Activated CD4-positive, alpha-beta T cell treated with anti-CD3 and anti-CD28 coated beads for 36 hours (primary cell): ENCODE measurements around the gene CLASRP. TPM values are rescaled to one million over a fixed set of nuclear protein-coding genes. Genes with fewer than 3 reads are reported as not detected.
"Not testable (repeated sequence)": the region's sequence is repeated elsewhere in the genome, so short reads cannot be mapped to it uniquely, and the experiment has no call there.

Experiments used
- ATAC-seq: fragments of 200-7000 bp; cut with Tn5 transposase; one replicate; pipeline ENCODE4 v1.10.0; 2021; ENCODE audit warnings: mild to moderate bottlenecking, moderate library complexity
- CTCF ChIA-PET: fragments of 350-600 bp; sonication (Branson Sonifier 250); formaldehyde crosslinking; loops from one replicate; lab custom pipeline; 2021; ENCODE audit warnings: antibody characterized with exemption; lab: Charles Lee
- POLR2A ChIA-PET: fragments of 350-600 bp; sonication (Branson Sonifier 250); formaldehyde crosslinking; loops from one replicate; lab custom pipeline; 2021; ENCODE audit warnings: antibody characterized with exemption, inconsistent platforms; lab: Charles Lee
- DNase-seq: peaks from one replicate; pipeline ENCODE4 v3.0.0-alpha.2; 2020
- H3K27ac Mint-ChIP-seq: one replicate; pipeline ENCODE4 v1.8.0; 2021; ENCODE audit warnings: mixed read lengths
- H3K27me3 Mint-ChIP-seq: one replicate; pipeline ENCODE4 v1.8.0; 2021; ENCODE audit warnings: mixed read lengths
- H3K36me3 Mint-ChIP-seq: one replicate; pipeline ENCODE4 v1.8.0; 2021; ENCODE audit warnings: low read depth, mixed read lengths
- H3K4me1 Mint-ChIP-seq: one replicate; pipeline ENCODE4 v1.8.0; 2021; ENCODE audit warnings: mixed read lengths
- H3K4me3 Mint-ChIP-seq: one replicate; pipeline ENCODE4 v1.8.0; 2021; ENCODE audit warnings: mild to moderate bottlenecking, moderate library complexity, mixed read lengths
- H3K9me3 Mint-ChIP-seq: one replicate; pipeline ENCODE4 v1.8.0; 2021; ENCODE audit warnings: low read depth, mixed read lengths
- intact Hi-C, 2 experiments: fragments of 100-400 bp; cut with DNase I in 1 of 2; cut with micrococcal nuclease in 1 of 2; formaldehyde crosslinking; loops; one replicate each; pipeline versions ENCODE4 v1.14.2 to v1.15.1; 2022 to 2024; cut with DNase I, micrococcal nuclease
- total RNA-seq, 2 experiments: library from RNA; stranded (reverse); gene quantifications; one replicate each; pipeline ENCODE4 v1.2.3, GENCODE V29; 2021

The CLASRP gene
- total RNA-seq, 2 experiments from 2014 or later: 101 to 103 TPM

GRCh38 chr19:45118106-45118505 is 79.3 kb downstream of the CLASRP start:
- Mint-ChIP-seq H3K4me3 (no peak overlapping the region), H3K36me3 (no peaks in the 10 kb centered on the region), H3K4me1 (peaks cover 69% of the 10 kb centered on the region), H3K27ac (no peak overlapping the region), H3K9me3 (no peaks in the 10 kb centered on the region), H3K27me3 (no peaks in the 10 kb centered on the region)
- ATAC-seq (no peak), DNase-seq (peak; percentile 23)
- POLR2A ChIA-PET: interaction anchor here (0.5 to 1.1 kb wide), 4 partner anchors 25 to 353 kb away, joined by 3 to 5 read pairs (median 3); partner anchors contain the start of gene PPP1R37
- CTCF ChIA-PET: interaction anchor here (0.7 to 1.9 kb wide), 4 partner anchors 15 to 64 kb away, joined by 3 to 5 read pairs (median 4); partner anchors contain the start of gene PPP1R37
- intact Hi-C loops: no loop called here

GRCh38 chr19:45118591-45119355 is 79.9 kb downstream of the CLASRP start:
- intact Hi-C loops, H3K27me3 Mint-ChIP-seq, H3K36me3 Mint-ChIP-seq, H3K9me3 Mint-ChIP-seq: not testable (repeated sequence)
- ChIA-PET CTCF (interaction anchor here (0.5 to 1.9 kb wide), 5 partner anchors 12 to 416 kb away, joined by 3 to 4 read pairs (median 3); partner anchors contain the start of gene PPP1R37), POLR2A (interaction anchor here (0.5 to 0.9 kb wide), 4 partner anchors 36 to 354 kb away, joined by 3 to 5 read pairs (median 4); no protein-coding TSS in a partner anchor)
- ATAC-seq: peak; percentile 17
- H3K4me3 Mint-ChIP-seq: peak overlapping the region; percentile 39
- H3K27ac Mint-ChIP-seq: peak overlapping the region; percentile 19
- peaks cover 69% of the 10 kb centered on the region for H3K4me1 Mint-ChIP-seq
- peak; percentile 46 for DNase-seq

GRCh38 chr19:45119582-45119981 is 80.7 kb downstream of the CLASRP start:
- no peak overlapping the region for H3K4me3 Mint-ChIP-seq
- ChIA-PET POLR2A (no interaction called here), CTCF (interaction anchor here (0.5 to 1.2 kb wide), 2 partner anchors 11 to 415 kb away, joined by 3 to 4 read pairs; no protein-coding TSS in a partner anchor)
- no peaks in the 10 kb centered on the region for H3K27me3 Mint-ChIP-seq
- no peaks in the 10 kb centered on the region for H3K36me3 Mint-ChIP-seq
- DNase-seq (no peak), ATAC-seq (no peak)
- intact Hi-C loops: no loop called here
- no peak overlapping the region for H3K27ac Mint-ChIP-seq
- H3K4me1 Mint-ChIP-seq: peaks cover 69% of the 10 kb centered on the region
- H3K9me3 Mint-ChIP-seq: no peaks in the 10 kb centered on the region

Other genes with a start within 250 kb of the CLASRP start
- gene BCAM, start 229.9 kb upstream of the CLASRP start, total RNA-seq: not detected
- gene NECTIN2, start 192.7 kb upstream of the CLASRP start, total RNA-seq: under 1 TPM; 0.80 to 0.93 TPM
- gene TOMM40, start 147.8 kb upstream of the CLASRP start, total RNA-seq: 100 to 1,000 TPM; 120 to 132 TPM
- under 1 TPM; 0.55 to 0.70 TPM for gene APOE, start 133.2 kb upstream of the CLASRP start, total RNA-seq
- 1 to 10 TPM; 2.8 to 2.9 TPM for gene APOC1, start 124.4 kb upstream of the CLASRP start, total RNA-seq
- not detected for gene APOC4, start 96.8 kb upstream of the CLASRP start, total RNA-seq
- gene APOC2, start 93.0 kb upstream of the CLASRP start, total RNA-seq: not detected
- 10 to 100 TPM; 41.6 to 44.1 TPM for gene CLPTM1, start 83.7 kb upstream of the CLASRP start, total RNA-seq
- gene RELB, start 37.6 kb upstream of the CLASRP start, total RNA-seq: 10 to 100 TPM; 43.8 to 51.2 TPM
- gene ZNF296, start 37.4 kb downstream of the CLASRP start, total RNA-seq: 1 to 10 TPM; 3.1 to 4.8 TPM
- 10 to 100 TPM; 35.4 to 35.5 TPM for gene GEMIN7, start 40.2 kb downstream of the CLASRP start, total RNA-seq
- gene PPP1R37, start 54.1 kb downstream of the CLASRP start, total RNA-seq: 10 to 100 TPM; 12.5 to 14.1 TPM
- gene NKPD1, start 121.9 kb downstream of the CLASRP start, total RNA-seq: under 1 TPM; 0.09 to 0.11 TPM
- 10 to 100 TPM; 18.3 to 25.1 TPM for gene TRAPPC6A, start 139.2 kb downstream of the CLASRP start, total RNA-seq
- 10 to 100 TPM; 10.7 to 11.2 TPM for gene BLOC1S3, start 139.7 kb downstream of the CLASRP start, total RNA-seq
- not detected for gene EXOC3L2, start 206.4 kb downstream of the CLASRP start, total RNA-seq
- 10 to 100 TPM; 19.1 to 19.6 TPM for gene MARK4, start 212.2 kb downstream of the CLASRP start, total RNA-seq